Inferior parietal cortex (tissue), 1 donor: ENCODE results near the gene ALG1.
A peak's percentile ranks its signal among the peaks of the same experiment; 100 is the strongest.
"Not testable (repeated sequence)": the region's sequence is repeated elsewhere in the genome, so short reads cannot be mapped to it uniquely, and the experiment has no call there.

ENCODE experiments used
- DNase-seq: peaks from one replicate; pipeline ENCODE4 v3.0.0-alpha.2; 2016; ENCODE audit errors: extremely low spot score

ALG1 gene

DNA sequence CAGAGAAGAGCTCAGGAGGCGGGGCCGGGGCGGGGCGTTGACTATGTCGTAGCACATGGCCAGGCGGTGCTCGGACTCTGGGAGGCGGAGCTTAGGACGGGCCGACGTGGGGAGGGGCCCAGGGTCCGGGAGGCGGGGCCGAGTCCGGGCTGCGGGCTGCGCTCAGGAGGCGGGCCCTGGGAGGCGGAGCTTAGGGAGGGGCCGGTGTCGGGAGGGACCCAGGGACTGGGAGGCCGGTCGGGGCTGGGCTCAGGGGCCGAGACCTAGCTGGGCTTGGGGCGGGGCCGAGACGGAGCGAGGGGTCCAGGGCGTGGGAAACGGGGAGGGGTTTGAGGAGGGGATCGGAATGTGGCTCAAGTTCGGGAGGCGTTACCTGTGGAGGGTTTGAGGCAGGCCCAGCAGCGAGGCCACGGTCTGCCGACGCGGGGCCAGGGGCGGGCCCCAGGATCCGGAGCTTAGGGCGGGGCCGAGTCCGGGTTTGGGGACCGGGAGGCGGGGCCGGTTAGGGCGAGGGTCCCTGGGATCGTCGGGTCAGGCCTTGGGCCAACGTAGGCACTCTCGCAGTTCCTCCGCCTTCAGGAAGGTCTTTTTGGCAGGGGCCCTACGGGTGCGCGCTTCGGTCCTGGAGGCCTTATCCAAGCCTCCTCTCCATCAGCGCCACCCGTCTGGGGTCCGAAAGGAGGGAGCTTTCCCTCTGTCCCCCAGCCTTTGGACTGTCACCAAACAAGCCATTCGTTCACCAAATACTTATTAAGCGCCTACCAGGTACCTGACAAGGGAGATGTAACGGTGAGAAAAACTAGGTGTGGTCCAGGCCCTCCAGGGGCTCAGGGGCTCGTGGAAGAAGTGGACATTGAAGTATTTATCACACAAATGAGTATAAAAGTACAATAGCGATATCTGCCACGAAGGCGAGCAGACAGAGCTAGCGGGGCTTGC, 26.8 kb downstream of the ALG1 start:
- DNase-seq: peak; percentile 20

DNA sequence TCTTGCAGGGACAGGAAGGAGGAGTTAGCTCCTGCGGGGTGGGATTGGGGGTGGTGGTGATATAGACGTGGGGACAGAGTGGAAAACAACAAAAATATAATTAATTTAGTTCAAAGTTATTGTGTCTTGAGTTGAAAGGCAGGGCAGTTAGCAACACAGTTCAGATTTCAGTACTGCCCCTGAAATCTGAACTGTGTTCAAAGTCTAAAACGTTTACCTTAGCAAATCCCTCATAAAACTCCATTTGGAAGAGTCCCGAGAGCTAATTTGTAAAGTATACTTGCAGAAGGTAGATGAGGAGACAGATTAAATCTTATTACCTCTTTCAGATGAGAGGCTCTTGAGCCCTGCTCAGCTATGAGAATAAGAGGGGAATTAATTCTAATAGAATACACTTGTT, 27.5 kb downstream of the ALG1 start:
- DNase-seq: not testable (repeated sequence)

DNA sequence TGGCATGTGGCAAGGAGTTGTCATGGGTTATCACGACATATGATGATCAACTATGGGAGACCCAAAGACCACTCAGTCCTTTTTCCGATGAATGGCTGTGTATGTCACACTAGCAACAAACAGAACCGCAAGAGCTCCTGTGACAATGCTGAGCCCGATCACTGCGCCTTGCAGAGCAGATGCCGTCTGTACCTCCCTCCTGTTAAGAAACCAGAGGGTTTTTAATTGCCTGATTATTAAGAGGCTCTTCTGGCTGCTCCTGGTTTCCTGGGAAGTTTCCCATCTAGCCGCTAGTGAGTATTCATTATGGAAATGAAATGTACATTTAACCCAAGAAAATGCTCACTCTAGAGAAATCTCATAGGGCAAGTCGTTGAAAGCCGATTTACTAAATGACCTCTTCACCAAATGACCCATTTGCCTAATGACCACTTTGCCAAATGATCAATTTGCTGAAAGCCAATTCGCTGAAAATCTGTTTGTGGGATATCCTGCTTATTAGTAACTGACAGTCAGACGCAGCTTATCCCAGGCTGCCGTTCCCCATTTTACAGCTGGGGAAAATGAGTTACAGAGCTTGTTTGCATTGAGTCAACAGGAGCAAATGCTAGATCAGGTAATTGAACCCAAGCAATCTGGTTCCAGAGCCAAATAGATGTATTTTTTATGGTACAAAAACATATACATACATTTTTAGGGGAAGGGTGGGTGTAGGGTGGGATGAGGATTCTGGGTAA, 31.8 kb downstream of the ALG1 start:
- not testable (repeated sequence) for DNase-seq

DNA sequence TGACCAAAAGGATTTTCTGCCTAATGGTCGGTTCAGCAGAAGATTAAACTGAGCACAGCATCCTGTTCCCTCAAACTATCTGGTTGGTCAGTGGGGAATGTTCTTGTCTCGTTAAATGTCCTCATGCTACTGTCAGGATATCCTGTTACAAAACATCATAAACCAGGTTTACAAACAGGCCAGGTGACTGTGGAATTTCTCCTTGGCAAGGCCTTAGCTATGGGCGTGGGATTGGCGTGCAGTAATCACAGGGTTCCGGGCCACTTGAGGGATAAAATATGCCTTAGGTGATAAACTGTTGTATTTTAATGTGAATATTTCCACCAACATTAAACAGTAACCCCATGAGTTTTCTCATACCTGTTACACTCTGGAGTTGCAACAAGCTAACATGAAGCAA, 33.4 kb downstream of the ALG1 start:
- not testable (repeated sequence) for DNase-seq

DNA sequence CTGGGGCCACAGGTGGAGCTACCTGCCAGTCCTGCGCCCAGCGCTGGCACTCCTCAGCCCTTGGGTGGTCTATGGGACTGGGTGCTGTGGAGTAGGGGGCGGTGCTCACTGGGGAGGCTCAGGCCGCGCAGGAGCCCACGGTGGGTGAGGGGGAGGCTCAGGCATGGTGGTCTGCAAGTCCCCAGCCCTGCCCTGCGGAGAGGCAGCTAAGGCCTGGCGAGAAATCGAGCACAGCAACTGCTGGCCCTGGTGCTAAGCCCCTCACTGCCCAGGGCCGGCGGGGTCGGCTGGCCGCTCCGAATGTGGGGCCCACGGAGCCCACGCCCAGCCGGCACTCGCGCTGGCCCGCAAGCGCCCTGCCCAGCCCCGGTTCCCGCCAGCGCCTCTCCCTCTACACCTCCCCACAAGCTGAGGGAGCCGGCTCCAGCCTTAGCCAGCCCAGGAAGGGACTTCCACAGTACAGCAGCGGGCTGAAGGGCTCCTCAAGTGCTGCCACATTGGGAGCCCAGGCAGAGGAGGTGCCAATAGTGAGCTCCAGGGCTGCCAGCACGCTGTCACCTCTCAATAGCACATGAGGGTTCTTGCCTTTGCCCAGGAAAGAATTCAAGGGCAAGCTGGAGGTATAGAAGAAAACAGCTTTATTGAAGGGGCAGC, 37.0 kb downstream of the ALG1 start:
- no peak for DNase-seq

DNA sequence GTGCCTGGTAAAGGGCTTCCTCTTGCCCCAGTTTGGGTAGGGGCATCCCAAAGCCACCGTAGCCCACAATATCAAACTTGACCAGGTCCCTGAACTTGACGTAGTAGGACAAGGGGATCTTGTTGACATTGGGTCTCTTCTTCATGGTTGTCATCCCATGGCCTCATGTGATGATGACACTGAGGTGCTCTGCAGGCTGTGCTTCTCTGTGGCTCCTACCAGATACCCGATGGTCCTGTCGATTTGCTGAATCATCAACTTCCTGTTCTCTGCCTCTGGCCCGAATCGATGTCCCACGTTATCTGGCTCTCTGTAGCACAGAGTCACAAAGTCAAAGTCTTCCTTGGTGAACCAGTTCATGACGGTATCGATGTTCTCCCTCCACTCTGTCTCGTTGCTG, 39.3 kb downstream of the ALG1 start:
- not testable (repeated sequence) for DNase-seq

DNA sequence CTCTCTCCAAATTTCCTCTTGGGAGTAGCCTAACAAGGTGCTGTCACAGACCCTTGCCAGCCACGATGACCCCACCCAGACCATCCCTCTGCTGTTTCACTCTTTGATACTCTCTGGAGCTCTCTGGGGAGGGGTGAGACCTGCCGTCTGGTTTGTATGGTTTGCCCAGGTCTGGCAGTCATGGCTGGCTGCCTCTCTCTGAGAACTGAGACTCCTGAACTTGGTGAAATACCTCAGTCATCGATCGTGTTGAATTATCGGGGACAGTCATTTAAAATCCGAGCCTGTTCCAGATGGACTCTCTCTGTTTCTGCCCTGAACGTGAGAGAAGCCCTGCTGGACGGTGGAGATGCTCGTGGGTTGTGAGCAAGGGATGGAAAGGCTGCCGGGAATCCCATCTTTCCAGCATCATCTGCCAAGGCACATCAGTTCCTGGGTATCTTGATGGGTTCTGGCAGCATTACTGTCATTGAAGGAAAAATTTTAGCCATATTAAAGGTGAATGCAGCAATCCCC, 45.2 kb downstream of the ALG1 start:
- DNase-seq: not testable (repeated sequence)

DNA sequence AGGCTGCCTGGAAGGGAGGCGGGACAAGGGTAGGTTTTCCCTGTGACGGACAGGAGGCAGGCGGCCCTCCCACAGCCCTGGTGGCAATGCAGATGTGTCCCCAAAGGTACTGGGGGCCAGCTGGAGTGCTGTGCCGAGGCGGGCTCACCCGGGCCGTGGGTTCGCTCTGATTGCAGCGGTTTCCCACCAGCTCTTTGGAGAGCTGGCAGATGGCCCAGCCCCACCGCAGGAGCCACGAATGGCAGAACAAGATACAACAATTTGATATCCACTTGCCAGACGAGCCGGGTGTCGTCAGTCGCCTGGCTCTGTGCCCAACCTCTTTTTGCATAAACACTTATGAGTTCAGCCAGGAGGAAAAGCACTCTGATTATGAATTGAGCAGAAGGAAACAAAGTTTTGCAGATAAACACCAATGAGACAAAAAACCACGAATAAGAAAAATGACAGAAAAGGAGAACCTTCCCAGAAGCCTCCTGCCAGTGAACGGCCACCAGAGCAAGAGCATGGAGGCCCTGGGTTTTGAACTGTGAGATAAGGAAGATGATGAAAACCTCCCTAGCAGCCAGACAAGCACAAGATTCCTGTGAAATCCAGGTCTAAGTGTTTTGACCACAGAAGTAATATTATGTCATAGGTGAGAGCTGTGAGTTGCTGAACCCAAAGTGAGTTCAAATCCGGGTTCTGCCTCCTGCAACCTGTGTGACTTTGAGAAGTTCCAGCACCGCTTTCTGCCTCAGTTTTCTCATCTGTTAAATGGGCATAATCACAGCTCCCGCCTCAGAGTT, 45.9 kb downstream of the ALG1 start:
- not testable (repeated sequence) for DNase-seq

DNA sequence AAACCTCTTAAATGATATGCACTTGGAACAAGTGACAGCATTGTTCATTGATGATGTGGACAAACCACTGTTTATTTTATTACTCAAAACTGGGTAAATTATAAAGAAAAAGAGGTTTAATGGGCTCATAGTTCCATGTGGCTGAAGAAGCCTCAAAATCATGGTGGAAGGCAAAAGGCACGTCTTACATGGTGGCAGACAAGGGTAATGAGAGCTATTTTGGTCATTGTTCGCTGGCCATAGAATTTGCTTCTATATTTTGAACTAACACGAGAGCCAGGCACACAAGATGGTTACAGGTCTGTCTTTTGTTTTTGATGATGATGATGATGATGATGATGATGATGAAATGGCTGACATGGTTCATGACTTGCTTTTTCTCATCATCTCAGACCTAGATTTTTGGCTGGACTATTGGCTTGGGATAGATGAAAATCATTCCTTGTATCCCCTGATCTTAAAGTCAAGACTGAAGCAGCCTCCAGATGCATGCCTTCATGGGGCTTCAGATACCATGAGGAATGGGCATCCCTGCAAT, 59.9 kb downstream of the ALG1 start:
- DNase-seq: not testable (repeated sequence)

DNA sequence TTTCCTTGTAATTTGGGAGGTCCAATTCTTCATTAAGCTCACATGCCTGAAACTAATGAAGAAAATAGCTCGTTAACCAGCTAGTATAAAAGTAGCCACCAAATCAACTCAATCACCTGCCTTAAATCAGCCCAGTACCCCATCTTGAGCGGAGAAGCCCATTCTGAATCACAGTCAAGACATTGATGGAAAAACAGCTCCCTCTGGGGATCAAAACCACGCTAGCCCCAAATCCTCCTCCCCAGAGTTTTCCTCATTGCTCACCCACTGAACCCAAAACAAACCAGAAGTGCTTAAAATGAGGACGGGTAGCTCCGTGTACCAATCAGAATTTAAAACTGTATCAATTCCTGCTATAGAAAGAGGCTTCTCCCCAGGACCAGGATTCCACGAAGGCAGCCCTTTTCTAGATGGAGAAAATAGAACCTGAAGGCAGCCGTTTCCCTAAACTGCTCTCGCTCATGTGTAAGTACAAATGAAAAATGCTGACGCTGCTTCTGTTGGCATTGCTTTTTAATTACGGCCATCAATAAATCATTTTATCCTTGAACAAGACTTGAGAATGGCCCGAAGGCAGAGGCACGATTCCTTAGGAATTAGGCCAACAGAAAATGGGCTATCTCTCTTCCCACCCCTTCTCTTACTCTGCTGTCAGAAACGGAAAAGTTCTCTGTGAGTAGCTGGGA, 61.4 kb downstream of the ALG1 start:
- not testable (repeated sequence) for DNase-seq

DNA sequence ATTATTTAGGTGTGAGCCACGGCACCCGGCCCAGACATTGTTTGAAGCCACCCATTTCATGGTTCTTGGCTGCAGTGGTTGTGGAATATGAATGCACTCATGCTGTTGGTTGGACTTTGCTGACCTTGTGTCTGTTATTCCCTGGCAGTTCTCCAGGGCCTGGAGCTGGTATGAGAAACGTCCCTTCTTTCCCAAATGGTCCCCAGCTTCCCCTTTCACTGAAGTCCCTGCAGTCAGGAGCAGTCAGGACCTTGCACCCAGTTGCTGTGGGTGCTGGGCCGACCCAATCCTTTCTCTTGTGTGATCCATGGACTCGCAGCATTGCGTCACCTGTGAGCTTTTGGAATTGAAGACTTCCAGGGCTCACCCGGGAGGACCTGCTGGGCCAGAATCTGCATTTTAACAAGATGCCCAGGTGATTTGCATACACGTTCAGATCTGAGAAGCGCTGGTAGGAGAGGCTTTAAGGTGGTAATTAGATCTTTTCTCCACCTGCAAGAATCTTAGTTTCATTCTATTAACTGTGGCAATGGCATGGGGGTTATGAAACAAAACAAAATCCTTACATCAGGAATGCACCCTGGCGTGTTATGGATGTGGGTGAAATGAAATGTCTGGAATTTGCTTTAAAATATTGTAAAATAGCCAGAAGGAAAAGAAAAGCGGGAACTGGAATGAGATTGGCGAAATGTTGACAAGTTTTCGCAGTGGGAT, 63.3 kb downstream of the ALG1 start:
- DNase-seq: not testable (repeated sequence)
